ENCODE results near the gene HELT.

The HELT gene

DNA sequence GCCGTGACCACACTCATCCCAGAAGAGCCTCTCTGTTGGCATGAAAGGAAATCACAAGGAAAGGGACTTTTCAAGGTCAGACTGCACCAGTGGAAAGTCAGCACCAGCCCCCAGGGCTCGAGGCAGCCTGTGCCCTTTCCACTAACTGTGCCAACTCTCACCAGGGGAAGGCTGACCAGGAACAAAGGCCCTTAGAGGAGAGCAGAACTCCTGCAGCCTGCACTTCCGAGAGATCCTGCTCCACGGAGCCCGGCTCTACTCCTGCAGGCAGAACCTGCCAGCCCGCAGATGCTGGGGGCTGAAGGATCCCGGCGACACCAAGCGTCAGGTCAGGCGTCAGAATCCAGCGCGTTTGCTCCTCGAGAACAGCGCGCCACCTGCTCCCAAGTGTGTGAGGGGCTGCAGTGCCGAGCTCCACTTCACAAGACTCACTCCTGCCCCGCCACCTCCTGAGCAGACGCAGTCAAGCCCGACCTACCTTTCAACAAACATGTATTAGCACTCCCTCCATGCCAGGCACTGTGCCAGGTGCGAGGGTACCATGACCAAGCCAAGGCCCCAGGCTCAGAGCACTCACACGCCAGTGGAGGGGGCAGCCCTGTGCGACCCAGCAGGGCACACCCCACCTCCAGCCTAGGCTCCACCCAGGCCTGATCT is 13.6 kb upstream of the HELT start:
- DNase-seq: no peak

DNA sequence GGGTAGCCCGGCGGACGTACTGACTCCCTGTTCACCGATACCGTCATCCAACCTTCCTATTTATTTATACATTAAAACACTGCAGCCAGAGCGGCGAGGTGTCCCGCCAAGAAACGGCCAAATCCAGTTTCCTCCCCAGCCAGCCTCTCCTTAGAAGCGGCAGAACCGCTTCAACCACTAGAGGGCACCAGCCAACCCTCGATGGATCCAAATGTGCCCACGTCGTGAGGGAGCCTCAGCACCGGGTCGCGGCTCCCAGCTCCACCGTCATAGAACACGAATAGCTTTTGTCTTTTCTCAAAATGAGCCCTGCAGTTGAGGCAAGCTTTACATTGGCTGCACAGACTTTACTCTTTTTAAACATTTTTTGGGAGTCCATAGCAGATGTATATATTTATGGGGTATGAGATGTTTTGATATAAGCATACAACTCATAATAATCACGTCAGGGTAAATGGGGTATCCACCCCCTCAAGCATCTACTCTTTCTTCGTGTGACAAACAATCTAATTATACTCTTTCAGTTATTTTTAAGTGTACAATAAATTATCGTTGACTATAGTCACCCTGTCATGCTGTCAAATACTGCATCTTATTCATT is 13.0 kb upstream of the HELT start:
- DNase-seq: peak; percentile 71

DNA sequence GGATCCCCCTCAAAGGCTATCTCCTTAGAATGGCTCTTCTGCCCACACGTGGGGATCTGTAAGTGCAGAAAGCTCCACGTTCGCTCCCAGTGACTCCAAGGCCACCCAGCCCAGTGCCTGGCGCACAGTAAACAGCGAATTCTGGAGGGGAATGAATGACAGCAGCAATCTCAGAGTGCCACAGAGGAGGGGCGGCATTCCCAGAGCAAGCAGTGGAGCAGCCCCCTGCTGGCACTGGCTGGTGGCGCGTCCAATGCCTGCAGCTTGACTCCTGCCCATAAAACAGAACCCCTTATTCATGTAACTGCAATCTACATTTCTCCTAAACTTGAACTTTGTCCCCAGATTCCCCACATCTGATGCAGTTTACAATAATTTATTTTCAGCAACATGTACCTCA is 6.9 kb upstream of the HELT start:
- peak; percentile 16 for DNase-seq

DNA sequence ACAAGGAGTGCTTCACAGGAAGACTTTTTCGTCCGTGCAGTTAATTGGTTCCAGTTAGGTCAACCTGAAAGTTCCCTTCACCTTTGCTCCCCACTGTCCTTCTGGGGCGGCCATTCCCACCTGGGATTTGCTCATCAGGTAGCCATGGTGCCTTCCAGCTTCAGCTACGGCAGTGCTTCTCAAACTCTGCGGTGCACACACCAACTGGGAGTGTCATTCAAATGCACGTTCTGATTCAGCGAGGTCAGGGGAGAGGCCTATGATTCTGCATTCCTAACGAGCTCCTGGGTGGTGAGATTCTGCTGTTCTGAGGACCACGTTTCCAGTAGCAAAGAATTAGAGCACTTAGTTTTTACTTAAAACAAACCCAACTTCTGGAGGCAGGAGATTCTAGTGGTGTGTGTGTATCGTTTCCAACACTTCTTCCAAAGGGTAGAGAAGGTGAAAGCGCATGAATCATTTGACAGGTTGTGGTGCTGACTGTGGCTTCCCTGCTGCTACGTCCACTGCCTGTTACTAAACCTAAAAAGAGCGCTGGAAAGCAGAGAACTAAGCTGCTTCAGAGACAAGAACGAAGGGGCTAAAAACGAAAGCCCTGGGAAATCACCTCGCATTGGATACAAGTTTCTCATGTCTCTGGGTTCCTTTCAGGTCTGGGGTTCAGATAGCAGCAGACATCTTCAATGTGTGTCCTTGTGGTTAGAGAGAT is 4.7 kb upstream of the HELT start:
- DNase-seq: no peak

DNA sequence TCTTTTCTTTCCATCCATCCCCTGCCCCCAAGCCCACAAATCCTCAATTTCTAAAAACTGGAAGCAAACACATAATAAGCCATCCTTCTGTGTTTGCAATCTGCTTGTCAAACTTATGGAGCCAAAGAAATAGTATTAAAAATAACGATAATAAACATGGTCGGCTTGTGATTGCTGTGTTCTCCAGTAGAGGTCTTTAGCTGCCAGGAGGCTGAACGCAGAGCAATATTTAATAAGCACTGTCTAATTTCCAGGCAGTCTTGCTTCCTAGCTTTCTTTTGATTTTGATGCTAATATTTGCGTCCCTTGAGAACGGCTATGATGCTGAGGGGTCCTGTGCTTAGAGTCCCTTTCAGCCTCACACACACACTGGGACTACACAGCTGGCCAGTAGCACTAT is 3.2 kb upstream of the HELT start:
- no peak for DNase-seq

DNA sequence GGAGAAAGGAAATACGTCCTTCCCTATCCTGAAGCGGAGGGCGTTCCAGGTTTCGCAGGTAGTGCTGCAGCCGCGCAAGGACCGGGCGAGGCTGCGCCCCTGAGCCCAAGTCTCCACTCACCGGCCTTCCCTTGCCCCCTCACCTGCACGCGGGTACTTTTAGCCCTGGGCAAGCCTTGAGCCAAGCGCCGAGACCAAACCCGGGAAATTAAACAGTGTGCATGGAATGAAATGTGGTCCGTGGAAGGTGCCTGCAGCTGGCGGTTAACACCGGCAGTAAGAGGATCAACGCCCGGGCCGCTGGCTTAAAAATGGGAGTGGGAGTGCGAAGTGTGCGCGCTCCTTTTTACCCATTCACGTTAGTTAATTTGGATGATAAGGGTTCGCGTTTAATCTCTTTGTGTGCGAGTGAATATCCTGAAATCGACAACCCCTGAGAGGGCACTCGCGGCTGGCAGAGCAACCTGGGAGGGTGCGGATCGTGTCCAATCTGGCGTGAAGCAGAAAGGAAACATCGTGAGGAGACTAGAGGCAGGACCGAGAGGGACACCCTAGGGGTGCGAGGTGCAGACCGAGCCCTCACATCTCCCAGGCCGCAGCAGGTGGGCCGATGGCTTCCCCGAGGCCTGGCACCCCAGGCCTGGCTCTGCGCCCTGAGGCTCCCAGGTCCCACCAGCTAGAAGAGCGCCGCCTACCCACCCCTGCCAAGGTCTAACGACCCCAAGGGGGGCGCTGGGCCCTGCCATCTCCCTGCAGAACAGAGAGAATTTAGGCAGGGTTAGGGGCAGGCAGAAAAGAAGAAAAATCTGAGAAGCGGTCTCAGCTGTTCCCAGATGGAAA is 2.0 kb upstream of the HELT start:
- no peak for DNase-seq

DNA sequence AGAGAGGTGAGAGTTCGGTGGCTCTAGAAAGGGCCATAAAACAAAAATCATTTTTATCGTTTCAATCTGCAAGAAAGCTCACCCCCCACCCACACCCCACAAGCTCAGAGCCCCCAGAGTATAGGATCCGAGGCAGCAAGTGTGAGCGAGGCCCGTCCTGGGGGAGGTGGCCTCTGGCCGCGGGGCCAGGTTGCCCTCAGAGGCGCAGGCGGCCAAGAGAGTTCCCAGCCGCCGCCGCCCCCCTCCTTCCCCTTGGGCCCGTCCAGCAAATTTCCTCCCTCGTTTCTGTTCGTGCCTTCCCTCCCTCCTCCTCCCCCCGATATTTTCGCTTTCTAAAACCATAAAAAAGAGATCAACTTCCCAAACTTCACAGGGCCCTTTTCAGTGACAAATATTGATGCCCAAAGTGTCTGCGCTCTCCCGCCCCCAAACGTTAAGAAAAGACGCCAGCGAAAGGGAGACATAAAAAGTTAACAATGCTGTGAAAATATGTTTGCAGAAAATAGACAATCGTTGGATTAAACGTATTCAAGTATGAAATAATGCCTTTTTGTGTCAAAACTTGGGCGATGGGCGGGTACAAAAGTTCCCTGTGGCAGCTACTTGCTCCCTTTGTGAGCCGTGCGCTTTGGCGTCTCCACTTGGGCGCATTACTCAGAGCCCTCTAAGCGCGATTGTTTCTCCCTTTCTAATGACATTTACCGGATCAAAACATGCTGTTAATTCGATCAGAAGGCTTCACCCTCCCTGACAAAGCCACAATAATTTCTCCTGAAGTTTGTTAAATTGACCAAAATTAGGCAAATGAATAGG is 1.1 kb upstream of the HELT start:
- DNase-seq: no peak

DNA sequence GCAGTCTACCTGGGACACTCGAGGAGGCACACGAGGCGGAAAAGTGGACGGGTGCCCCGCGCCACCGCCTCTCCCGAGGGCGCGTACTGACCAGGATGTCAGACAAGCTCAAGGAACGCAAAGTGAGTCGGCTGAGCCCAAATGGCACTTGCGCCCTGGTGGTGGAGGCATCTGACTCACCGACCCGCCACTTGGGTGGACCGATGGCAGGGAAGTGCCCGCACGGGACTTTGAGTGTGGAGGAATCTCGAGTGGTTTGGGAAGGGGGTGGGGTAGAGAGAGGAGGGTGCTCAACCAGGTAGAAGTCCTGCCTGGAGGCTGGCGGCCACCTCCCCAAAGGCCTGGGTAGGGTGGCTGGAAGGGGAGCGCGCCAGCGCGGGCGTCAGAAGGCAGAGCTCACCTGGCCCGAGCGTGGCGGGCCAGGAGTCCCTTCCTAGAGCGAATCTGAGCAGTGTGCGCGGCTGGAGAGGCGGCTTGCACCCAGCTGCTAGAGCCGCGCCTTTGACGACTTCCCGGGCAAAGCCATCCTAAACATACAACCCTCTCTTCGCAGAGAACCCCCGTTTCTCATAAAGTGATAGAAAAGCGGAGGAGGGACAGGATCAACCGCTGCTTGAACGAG is 655 bp downstream of the HELT start:
- no peak for DNase-seq

DNA sequence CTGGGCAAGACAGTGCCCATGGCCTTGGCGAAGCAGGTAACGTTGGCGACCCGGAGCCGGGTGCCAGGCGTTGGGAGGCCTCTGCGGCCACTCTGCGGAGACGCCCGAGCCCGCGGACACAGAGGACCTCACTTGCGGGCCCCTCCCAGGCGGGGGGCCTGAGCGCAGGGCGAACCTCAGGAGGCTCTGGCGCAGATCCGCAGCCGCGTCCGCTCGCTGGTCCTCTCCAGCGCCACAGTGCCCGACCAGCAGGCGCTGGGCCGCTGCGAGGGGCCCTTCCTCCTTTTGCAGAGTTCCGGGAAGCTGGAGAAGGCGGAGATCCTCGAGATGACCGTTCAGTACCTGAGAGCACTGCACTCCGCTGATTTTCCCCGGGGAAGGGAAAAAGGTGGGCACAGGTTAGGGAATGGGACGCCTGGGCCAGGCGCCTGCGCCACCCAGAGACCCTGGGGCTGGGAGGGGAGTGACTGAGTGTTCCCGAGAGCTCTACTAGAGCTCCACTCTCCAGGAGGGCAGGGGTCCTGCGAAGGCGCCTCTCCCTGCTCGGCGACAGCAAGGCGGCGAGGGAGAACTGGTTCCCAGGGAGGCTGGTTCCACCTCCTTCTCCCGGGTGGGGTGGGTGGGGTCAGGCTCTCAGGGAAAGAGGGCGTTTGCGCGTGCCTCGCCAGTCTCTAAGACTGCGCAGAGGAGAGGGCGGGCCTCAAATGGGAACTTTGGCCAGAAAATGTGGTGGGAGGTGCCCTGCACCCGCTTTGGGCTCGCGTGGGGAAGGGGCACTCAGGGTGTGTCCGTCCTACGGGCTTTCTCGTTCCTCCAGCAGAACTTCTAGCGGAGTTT is 1.4 kb downstream of the HELT start:
- no peak for DNase-seq

DNA sequence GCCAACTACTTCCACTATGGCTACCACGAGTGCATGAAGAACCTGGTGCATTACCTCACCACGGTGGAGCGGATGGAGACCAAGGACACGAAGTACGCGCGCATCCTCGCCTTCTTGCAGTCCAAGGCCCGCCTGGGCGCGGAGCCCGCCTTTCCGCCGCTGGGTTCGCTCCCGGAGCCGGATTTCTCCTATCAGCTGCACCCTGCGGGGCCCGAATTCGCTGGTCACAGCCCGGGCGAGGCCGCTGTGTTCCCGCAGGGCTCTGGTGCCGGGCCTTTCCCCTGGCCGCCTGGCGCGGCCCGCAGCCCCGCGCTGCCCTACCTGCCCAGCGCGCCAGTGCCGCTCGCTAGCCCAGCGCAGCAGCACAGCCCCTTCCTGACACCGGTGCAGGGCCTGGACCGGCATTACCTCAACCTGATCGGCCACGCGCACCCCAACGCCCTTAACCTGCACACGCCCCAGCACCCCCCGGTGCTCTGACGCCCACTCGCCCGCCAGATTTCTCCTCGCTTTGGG is 2.1 kb downstream of the HELT start:
- no peak for DNase-seq

DNA sequence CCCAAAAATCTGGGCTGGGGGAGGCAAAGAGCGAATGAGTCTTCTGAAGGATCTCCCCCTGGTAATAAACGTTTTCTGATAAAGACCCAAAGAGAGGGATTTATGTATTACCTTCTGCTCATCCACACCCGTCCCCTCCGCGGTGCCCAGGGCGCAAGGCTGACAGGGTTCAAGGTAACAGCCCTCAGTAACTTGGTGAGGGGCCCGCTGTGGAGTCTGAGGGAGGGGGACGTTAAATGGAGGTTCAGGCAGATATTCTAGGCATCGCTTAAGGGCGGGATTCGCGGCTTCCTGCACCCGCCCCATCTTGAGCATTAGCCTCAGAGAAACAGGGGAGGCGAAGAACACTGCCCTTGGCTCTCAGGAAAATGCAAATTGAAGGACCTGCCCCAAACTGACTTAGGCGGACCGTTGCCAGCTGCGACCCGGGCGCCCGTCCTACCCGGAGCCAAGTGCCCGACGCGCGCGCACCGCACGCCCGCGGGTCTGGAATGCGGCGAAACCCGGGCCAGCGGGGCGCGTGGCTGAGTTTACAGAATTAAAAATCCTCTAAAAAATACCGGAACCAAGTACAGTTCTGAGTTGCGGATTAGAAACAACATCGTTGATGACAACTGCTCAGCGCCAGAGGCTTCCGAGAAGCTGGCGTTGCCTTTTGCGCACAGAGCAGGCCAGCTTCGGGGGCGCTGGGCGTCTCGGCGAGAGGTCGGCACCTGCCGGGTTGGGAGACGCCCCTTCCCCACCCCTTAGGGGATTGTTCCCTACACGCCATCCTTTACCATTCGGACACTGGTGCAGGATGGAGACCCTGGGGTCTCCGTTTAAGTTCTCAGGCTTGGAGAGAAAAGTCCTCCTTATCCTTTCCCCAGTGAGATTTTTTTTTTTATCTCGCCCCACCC is 2.8 kb downstream of the HELT start:
- DNase-seq: no peak

DNA sequence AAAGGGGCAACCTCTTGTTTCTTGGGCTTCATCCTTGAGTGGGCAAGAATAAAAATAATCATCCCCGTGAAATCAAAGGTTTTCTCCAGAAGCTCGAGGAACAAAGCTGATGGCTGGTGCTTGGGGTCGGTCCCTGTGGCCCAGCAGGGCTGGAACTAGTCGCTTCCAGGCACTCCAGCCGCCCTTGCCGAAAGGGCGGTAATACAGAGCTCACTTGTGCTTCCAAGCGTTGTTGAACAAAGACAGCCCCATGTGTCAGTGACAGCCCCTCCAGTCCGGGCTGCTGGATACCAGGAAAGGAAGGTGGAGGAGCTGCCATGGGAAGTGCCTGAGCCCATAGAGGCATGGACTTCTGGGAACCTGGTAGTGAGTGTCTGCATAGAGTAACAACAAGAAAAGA is 5.2 kb downstream of the HELT start:
- DNase-seq: no peak

DNA sequence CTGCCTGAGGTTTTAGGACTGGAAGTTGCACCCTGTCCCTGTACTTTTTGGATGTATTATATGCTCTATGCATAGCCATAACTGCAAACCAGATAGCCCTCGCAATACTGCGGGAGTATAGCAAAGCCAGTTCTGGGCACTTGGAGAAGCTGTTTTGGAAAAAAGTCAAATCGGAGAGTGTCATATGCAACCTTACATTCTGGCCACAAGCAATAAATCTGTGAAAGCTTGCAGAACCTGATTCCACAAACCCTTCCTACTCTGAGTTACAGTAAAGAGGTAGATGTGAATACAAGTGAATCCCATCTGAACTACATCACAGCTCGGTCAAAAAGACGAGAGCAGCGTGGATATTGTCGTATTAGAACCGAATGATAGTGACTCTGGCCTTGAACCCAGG is 10.3 kb downstream of the HELT start:
- DNase-seq: no peak

DNA sequence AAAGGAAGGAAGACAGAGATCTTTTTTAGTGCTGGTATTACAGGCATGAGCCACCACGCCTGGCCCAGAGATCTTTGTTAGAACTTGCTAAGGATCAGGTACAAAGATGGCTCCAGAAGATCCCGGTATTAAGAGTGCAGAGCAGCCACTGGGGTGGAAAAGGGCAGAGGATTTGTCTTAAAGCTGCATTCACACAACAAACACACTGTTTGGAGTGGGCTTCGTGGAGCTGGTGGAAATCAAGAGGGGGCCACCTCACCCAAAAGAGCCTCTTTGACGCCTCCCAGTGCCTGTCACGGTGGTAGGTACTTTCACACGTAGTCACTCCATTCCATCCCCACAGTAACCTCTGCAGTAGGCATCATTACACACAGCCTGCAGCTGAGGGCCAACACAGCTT is 13.3 kb downstream of the HELT start:
- no peak for DNase-seq

DNA sequence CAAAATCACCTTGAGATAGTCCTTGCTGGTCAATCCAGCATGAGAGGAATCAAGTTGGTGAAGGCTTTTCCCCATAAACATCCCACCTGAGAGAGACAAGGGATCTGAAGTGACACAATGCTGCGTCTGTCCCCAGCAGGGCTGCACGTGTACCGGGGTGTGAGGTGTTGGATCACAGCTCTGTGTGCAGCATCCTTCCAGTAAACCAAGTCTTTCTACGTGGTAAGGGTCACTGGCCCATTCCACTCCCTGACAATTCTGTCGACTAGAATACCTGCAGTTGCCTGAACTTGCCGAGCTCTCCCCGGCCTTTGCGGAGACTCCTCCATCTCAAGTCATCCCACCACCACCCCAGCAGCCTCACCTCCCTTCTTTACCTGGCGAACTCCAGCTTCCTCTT is 14.8 kb downstream of the HELT start:
- DNase-seq: no peak

DNA sequence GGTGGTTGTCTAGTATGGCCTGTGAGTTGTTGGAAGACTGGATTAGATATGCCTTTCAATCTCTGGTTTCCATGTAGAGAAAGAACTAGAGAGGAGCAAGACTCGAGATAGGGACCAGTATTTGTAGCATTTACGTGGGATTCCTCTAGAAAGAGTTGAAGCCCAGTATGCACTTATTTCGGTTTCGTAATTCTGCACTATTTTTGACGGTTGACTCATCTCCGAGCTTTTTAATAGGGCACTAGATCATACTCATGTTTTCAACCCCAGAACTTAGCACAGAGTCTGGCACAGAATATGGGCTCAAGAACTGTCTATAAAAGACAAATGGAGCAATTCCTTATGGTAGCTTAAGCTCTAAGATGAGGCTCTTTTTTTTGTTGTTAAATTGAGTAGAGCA is 15.7 kb downstream of the HELT start:
- DNase-seq: no peak

DNA sequence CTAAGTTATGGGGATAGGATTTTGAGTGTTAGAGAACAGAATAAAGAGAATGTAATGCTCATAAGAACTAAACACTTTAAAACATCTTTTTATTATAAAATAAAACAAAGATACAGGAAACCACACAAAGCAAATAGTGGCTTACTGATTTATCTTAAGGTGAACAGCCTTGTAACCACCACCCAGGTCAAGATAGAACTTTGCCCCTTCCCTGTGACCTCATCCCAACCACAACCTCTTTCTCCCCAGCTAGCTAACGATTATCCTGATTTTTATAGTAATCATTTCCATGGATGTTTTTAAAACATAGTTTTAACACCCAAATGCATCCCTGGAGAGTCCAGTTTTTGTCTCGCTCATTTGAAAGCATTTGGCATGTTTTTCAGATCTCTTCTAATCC is 17.0 kb downstream of the HELT start:
- no peak for DNase-seq

DNA sequence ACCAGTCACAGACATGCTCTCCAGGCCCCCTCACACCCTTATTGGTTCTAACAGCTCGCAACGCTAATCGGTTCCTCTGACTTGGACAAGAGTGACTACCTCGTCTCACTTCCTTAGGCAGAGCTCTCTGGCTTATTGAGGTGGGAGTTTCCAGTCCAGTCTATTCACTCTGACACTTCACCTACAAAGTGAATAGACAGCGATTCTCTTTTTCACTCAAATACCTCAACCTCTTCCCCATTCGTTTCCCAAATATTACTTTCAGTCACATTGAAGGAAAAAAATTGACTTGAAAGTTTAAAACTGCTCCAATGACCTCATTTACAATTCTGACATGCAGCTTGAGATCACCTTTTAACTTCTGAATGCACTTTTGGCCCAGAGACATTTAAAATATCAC is 17.7 kb downstream of the HELT start:
- no peak for DNase-seq

DNA sequence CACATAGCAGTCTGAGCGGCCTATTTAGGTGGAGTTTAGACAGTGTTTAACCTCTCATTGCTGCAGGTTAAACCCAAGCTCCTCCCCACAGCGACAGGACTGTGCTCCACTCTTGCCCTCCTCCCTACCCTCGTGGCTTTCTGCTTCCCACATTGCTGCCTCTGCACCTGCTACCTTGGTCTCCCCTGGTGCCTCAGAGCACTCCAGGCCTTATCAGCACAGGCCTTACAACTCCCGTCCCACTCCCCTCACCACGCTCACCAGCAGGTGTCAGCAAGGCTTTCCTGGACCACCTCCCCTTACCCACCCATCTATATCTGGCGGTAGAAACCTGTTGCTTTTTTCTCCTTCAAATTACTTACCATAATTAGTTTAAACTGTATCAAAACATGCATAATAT is 18.6 kb downstream of the HELT start:
- no peak for DNase-seq
